Astrocyte (in vitro differentiated cells and primary cell): ENCODE data around the gene LGI2. TPM values are rescaled to one million over a fixed set of nuclear protein-coding genes. Genes with fewer than 3 reads are reported as not detected.
"Not testable (repeated sequence)": the region's sequence is repeated elsewhere in the genome, so short reads cannot be mapped to it uniquely, and the experiment has no call there.

Experiments used
- DNase-seq: peaks from one replicate; pipeline ENCODE4 v3.0.0-alpha.2; 2010; ENCODE audit warnings: low read depth
- FAIRE-seq: peaks from 2 replicates; lab custom pipeline; 2011; peaks lifted over from hg19 to GRCh38; lab: Jason Lieb, UNC
- H2AFZ ChIP-seq: 2 replicates; pipeline ENCODE4 v1.6.0; 2012; ENCODE audit warnings: low read depth, low read length, inconsistent platforms
- H3K27ac ChIP-seq: 2 replicates; pipeline ENCODE4 v1.5.1; 2011; ENCODE audit warnings: low read depth, low read length, inconsistent platforms
- H3K27me3 ChIP-seq: 2 replicates; pipeline ENCODE4 v1.6.0; 2011; ENCODE audit warnings: low read length, inconsistent platforms; ENCODE audit not compliant: insufficient read depth
- H3K36me3 ChIP-seq: 2 replicates; pipeline ENCODE4 v1.5.1; 2011; ENCODE audit warnings: low read length, inconsistent platforms; ENCODE audit not compliant: insufficient read depth
- H3K4me1 ChIP-seq: 2 replicates; pipeline ENCODE4 v1.5.1; 2011; ENCODE audit warnings: low read length, inconsistent platforms; ENCODE audit not compliant: insufficient read depth
- H3K4me2 ChIP-seq: 2 replicates; pipeline ENCODE4 v1.6.0; 2012; ENCODE audit warnings: low read length, inconsistent platforms
- H3K4me3 ChIP-seq: 2 replicates; pipeline ENCODE4 v1.5.1; 2011; ENCODE audit warnings: low read depth, mild to moderate bottlenecking, low read length, inconsistent platforms; ENCODE audit not compliant: insufficient read depth
- H3K79me2 ChIP-seq: 2 replicates; pipeline ENCODE4 v1.6.0; 2012; ENCODE audit warnings: mild to moderate bottlenecking, low read length, inconsistent platforms; ENCODE audit not compliant: insufficient read depth
- H3K9ac ChIP-seq: 2 replicates; pipeline ENCODE4 v1.6.0; 2012; ENCODE audit warnings: mild to moderate bottlenecking, low read length, inconsistent platforms
- H3K9me3 ChIP-seq: 2 replicates; pipeline ENCODE4 v1.5.1; 2012; ENCODE audit warnings: low read depth, mild to moderate bottlenecking, low read length, inconsistent platforms; ENCODE audit not compliant: insufficient read depth
- H4K20me1 ChIP-seq: 2 replicates; pipeline ENCODE4 v1.6.0; 2012; ENCODE audit warnings: low read length, inconsistent platforms; ENCODE audit not compliant: insufficient read depth
- H3K27ac Mint-ChIP-seq: one replicate; pipeline ENCODE4 v1.8.0; 2021; ENCODE audit warnings: mild to moderate bottlenecking, mixed read lengths; ENCODE audit not compliant: unreplicated experiment
- H3K27me3 Mint-ChIP-seq: one replicate; pipeline ENCODE4 v1.8.0; 2021; ENCODE audit warnings: low read depth, mixed read lengths; ENCODE audit not compliant: unreplicated experiment
- H3K36me3 Mint-ChIP-seq: one replicate; pipeline ENCODE4 v1.8.0; 2021; ENCODE audit warnings: low read depth, mixed read lengths; ENCODE audit not compliant: unreplicated experiment
- H3K4me1 Mint-ChIP-seq: one replicate; pipeline ENCODE4 v1.8.0; 2021; ENCODE audit warnings: low read depth, mixed read lengths; ENCODE audit not compliant: unreplicated experiment
- H3K4me3 Mint-ChIP-seq: one replicate; pipeline ENCODE4 v1.8.0; 2021; ENCODE audit warnings: mild to moderate bottlenecking, moderate library complexity, mixed read lengths; ENCODE audit not compliant: unreplicated experiment
- H3K9me3 Mint-ChIP-seq: one replicate; pipeline ENCODE4 v1.8.0; 2021; ENCODE audit warnings: mild to moderate bottlenecking, mixed read lengths; ENCODE audit not compliant: unreplicated experiment
- CTCF ChIP-seq: IDR thresholded peaks from 2 replicates; pipeline ENCODE4 v1.5.1; 2011; ENCODE audit warnings: low read depth, mild to moderate bottlenecking, inconsistent platforms, low read length, moderate library complexity; ENCODE audit not compliant: insufficient read depth
- EZH2 ChIP-seq: IDR thresholded peaks from 2 replicates; pipeline ENCODE4 v1.6.1; 2012; ENCODE audit warnings: mild to moderate bottlenecking, low read length, inconsistent platforms; ENCODE audit not compliant: insufficient read depth
- total RNA-seq: library from RNA; stranded (reverse); gene quantifications from 2 replicates; pipeline ENCODE4 v1.2.1, GENCODE V29; 2021

LGI2 gene
- total RNA-seq, 1 donor from 2014 or later, result 0.27 TPM

DNA sequence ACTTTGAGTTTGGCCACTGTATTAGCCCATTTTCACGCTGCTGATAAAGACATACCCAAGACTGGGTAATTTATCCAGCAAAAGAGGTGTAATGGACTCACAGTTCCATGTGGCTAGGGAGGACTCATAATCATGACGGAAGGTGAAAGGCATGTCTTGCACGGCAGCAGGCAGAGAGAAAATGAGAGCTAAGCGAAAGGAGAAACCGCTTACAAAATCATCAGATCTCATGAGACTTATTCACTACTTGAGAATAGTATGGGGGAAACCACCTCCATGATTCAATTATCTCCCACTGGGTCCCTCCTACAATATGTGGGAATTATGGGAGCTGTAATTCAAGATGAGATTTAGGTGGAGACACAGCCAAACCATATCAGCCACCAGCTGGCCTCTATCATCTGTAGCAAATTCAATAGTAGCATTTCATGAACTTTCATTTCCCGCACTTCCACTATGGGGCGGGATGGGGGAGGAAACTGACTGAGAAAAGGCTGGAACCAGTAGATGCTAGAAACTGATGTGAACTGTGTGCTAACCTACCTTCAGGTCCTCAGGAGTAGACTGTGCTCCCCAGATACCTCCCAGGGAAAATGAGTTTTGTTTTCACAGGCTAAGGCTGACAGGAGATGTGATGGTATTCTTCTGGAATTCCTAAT is 35.3 kb upstream of the LGI2 start:
- no peak overlapping the region for H3K27ac Mint-ChIP-seq
- no peak overlapping the region for H3K4me3 Mint-ChIP-seq
- Histone ChIP-seq H3K4me3 (no peak overlapping the region), H3K9ac (no peak overlapping the region), H3K4me2 (no peak overlapping the region), H3K27ac (no peak overlapping the region), H4K20me1 (no peaks in the 10 kb centered on the region), H3K79me2 (no peaks in the 10 kb centered on the region), H2AFZ (no peak overlapping the region), H3K4me1 (no peaks in the 10 kb centered on the region), H3K9me3 (no peaks in the 10 kb centered on the region), H3K27me3 (peaks cover 16% of the 10 kb centered on the region), H3K36me3 (no peaks in the 10 kb centered on the region)
- no peaks in the 10 kb centered on the region for H3K4me1 Mint-ChIP-seq
- H3K9me3 Mint-ChIP-seq, result no peaks in the 10 kb centered on the region
- H3K27me3 Mint-ChIP-seq, result peaks cover 8% of the 10 kb centered on the region
- TF ChIP-seq EZH2 (no peak), CTCF (no peak)
- FAIRE-seq (no peak), DNase-seq (no peak)
- H3K36me3 Mint-ChIP-seq, result peaks cover 2% of the 10 kb centered on the region

GRCh38 chr4:25065431-25065858 is 34.7 kb upstream of the LGI2 start:
- H3K4me3 Mint-ChIP-seq, result no peak overlapping the region
- DNase-seq (no peak), FAIRE-seq (no peak)
- H3K36me3 ChIP-seq, result no peaks in the 10 kb centered on the region
- no peaks in the 10 kb centered on the region for H3K79me2 ChIP-seq
- H3K4me1 ChIP-seq, result no peaks in the 10 kb centered on the region
- no peaks in the 10 kb centered on the region for H3K9me3 ChIP-seq
- peaks cover 10% of the 10 kb centered on the region for H3K27me3 Mint-ChIP-seq
- no peak overlapping the region for H3K4me3 ChIP-seq
- H3K27me3 ChIP-seq, result peaks cover 21% of the 10 kb centered on the region
- no peak for TF ChIP-seq EZH2
- no peak for TF ChIP-seq CTCF
- no peak overlapping the region for H3K27ac Mint-ChIP-seq
- no peak overlapping the region for H2AFZ ChIP-seq
- H3K9ac ChIP-seq, result no peak overlapping the region
- no peaks in the 10 kb centered on the region for H3K4me1 Mint-ChIP-seq
- H4K20me1 ChIP-seq, result no peaks in the 10 kb centered on the region
- no peak overlapping the region for H3K27ac ChIP-seq
- no peak overlapping the region for H3K4me2 ChIP-seq
- no peaks in the 10 kb centered on the region for H3K9me3 Mint-ChIP-seq
- H3K36me3 Mint-ChIP-seq, result peaks cover 2% of the 10 kb centered on the region

GRCh38 chr4:25064447-25064846 is 33.7 kb upstream of the LGI2 start:
- H3K27ac ChIP-seq, H3K27me3 Mint-ChIP-seq, H2AFZ ChIP-seq, H3K79me2 ChIP-seq, H4K20me1 ChIP-seq, H3K9ac ChIP-seq, H3K36me3 Mint-ChIP-seq, H3K4me1 Mint-ChIP-seq, H3K36me3 ChIP-seq, FAIRE-seq, H3K9me3 Mint-ChIP-seq, H3K27ac Mint-ChIP-seq, DNase-seq, H3K9me3 ChIP-seq, H3K4me3 ChIP-seq, H3K4me3 Mint-ChIP-seq, H3K4me2 ChIP-seq, H3K4me1 ChIP-seq: not testable (repeated sequence)
- peaks cover 19% of the 10 kb centered on the region for H3K27me3 ChIP-seq
